HG03460 (cell line): ENCODE data around the gene FSCN2.

Experiments
- ATAC-seq: cut with Tn5 transposase; IDR thresholded peaks from one replicate; pipeline ENCODE4 v1.9.1; 2021; ENCODE audit not compliant: unreplicated experiment

The FSCN2 gene

GRCh38 chr17:81489998-81490992, 37.9 kb upstream of the FSCN2 start:
- no peak for ATAC-seq

- no peak for ATAC-seq
Observed at GRCh38 chr17:81491181-81491581, 37.0 kb upstream of the FSCN2 start.

GRCh38 chr17:81491761-81492160, 36.4 kb upstream of the FSCN2 start:
- no peak for ATAC-seq

GRCh38 chr17:81492202-81492601, 36.0 kb upstream of the FSCN2 start:
- no peak for ATAC-seq

GRCh38 chr17:81492706-81493105, 35.5 kb upstream of the FSCN2 start:
- no peak for ATAC-seq

GRCh38 chr17:81493198-81494038, 34.8 kb upstream of the FSCN2 start:
- no peak for ATAC-seq

GRCh38 chr17:81494626-81495377, 33.4 kb upstream of the FSCN2 start:
- no peak for ATAC-seq

- no peak for ATAC-seq
Observed at GRCh38 chr17:81498953-81499600, 29.1 kb upstream of the FSCN2 start.

- no peak for ATAC-seq
Observed at GRCh38 chr17:81499601-81499970, 28.6 kb upstream of the FSCN2 start.

GRCh38 chr17:81500047-81500446, 28.1 kb upstream of the FSCN2 start:
- ATAC-seq, result no peak

- no peak for ATAC-seq
Observed at GRCh38 chr17:81502471-81503017, 25.6 kb upstream of the FSCN2 start.

- no peak for ATAC-seq
Observed at GRCh38 chr17:81503619-81504018, 24.6 kb upstream of the FSCN2 start.

GRCh38 chr17:81508639-81509206, 19.5 kb upstream of the FSCN2 start:
- no peak for ATAC-seq

GRCh38 chr17:81509207-81509971, 18.8 kb upstream of the FSCN2 start:
- ATAC-seq, result no peak

GRCh38 chr17:81509972-81510784, 18.0 kb upstream of the FSCN2 start:
- ATAC-seq, result no peak

- ATAC-seq, result no peak
Observed at GRCh38 chr17:81510785-81511553, 17.2 kb upstream of the FSCN2 start.

- no peak for ATAC-seq
Observed at GRCh38 chr17:81511554-81511803, 16.7 kb upstream of the FSCN2 start.
